Colonic mucosa (tissue), 4 donors: Measurements from ENCODE around the gene TINCR. TPM values are rescaled to one million over a fixed set of nuclear protein-coding genes. Genes with fewer than 3 reads are reported as not detected.

Source experiments
- DNase-seq: peaks from one replicate; pipeline ENCODE4 v3.0.0-alpha.2; 2020
- H3K27ac ChIP-seq: fragments of 200-600 bp; one replicate; pipeline ENCODE4 v1.8.0; 2021
- H3K27me3 ChIP-seq: fragments of 200-600 bp; one replicate; pipeline ENCODE4 v1.8.0; 2021
- H3K36me3 ChIP-seq: fragments of 200-600 bp; one replicate; pipeline ENCODE4 v1.8.0; 2021
- H3K4me1 ChIP-seq: fragments of 200-600 bp; one replicate; pipeline ENCODE4 v1.8.0; 2021; ENCODE audit warnings: mild to moderate bottlenecking
- H3K4me3 ChIP-seq: fragments of 200-600 bp; one replicate; pipeline ENCODE4 v1.8.0; 2021
- H3K9ac ChIP-seq, 2 donors: one replicate each; pipeline ENCODE4 v1.7.0; 2013; ENCODE audit warnings: control low read depth in 2 of 2, low read depth in 2 of 2, low read length in 2 of 2
- H3K9me3 ChIP-seq: fragments of 200-600 bp; one replicate; pipeline ENCODE4 v1.8.0; 2021
- intact Hi-C: fragments of 100-400 bp; cut with DNase I; formaldehyde crosslinking; loops from one replicate; pipeline ENCODE4 v1.14.1; 2022
- total RNA-seq, 2 donors: library from RNA; stranded (reverse); fragmentation: NEBNext Ultra II Directional in 1 of 2; extraction: Animal tissue kit (Norgen Biotek cat#: 25700) in 1 of 2; gene quantifications; one replicate each; pipeline ENCODE4 v1.2.1, GENCODE V29; 2021
- TF ChIP-seq, protein P1 (sequence below): fragments of 200-600 bp; IDR thresholded peaks from one replicate; pipeline ENCODE4 v1.8.0; 2022; ENCODE audit warnings: antibody characterized with exemption, mild to moderate bottlenecking
- donor health status: healthy.
- donor health status: DM: no; HTN: no; CAD: no.
- donor health status: DM: no; HTN: no; CAD: no.

TINCR gene
- total RNA-seq, 2 donors from 2014 or later = 2.2 to 4.4 TPM

DNA sequence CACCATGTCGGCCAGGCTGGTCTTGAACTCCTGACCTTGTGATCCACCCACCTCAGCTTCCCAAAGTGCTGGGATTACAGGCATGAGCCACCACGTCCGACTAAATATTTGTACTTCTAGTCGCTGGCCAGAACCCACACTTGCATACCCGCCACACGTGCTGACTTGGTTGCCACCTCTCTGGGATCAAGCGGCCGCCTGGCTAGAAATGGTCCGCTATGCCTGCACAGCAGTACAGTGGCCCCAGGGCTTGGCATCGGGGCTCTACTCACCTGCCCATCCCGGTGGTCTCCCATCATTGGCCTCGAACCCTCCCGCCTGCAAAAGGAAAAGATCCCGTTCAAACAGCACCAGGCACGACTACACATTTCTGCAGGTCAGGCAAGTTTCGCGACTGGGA is 23.7 kb upstream of the TINCR start:
- H3K27me3 ChIP-seq = no peaks in the 10 kb centered on the region
- H3K9me3 ChIP-seq = no peaks in the 10 kb centered on the region
- no peak overlapping the region for H3K27ac ChIP-seq
- no peak for DNase-seq
- H3K4me3 ChIP-seq = no peak overlapping the region
- TF ChIP-seq, protein P1, sequence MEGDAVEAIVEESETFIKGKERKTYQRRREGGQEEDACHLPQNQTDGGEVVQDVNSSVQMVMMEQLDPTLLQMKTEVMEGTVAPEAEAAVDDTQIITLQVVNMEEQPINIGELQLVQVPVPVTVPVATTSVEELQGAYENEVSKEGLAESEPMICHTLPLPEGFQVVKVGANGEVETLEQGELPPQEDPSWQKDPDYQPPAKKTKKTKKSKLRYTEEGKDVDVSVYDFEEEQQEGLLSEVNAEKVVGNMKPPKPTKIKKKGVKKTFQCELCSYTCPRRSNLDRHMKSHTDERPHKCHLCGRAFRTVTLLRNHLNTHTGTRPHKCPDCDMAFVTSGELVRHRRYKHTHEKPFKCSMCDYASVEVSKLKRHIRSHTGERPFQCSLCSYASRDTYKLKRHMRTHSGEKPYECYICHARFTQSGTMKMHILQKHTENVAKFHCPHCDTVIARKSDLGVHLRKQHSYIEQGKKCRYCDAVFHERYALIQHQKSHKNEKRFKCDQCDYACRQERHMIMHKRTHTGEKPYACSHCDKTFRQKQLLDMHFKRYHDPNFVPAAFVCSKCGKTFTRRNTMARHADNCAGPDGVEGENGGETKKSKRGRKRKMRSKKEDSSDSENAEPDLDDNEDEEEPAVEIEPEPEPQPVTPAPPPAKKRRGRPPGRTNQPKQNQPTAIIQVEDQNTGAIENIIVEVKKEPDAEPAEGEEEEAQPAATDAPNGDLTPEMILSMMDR = no peak
- no peak overlapping the region for H3K9ac ChIP-seq
- no peaks in the 10 kb centered on the region for H3K4me1 ChIP-seq
- H3K36me3 ChIP-seq = peaks cover 27% of the 10 kb centered on the region
- intact Hi-C loops = no loop called here

DNA sequence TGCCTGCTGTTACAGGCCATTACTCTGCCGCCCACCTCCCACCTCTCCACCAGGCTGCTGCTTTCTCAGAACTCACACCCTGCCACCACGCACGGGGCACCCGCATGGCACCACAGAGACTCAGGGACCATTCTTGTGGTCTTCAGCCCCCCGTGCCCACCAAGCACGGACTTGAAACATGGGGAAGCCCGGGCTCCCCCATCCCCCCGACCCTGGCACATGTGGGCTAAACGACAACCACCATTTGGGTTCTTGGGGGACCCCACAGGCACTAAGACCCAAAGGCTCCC is 23.1 kb upstream of the TINCR start:
- H3K9ac ChIP-seq = no peak overlapping the region
- H3K4me1 ChIP-seq = no peaks in the 10 kb centered on the region
- no peaks in the 10 kb centered on the region for H3K9me3 ChIP-seq
- peaks cover 24% of the 10 kb centered on the region for H3K36me3 ChIP-seq
- TF ChIP-seq, protein P1 = no peak
- no peak overlapping the region for H3K4me3 ChIP-seq
- H3K27me3 ChIP-seq = no peaks in the 10 kb centered on the region
- no peak overlapping the region for H3K27ac ChIP-seq
- no peak for DNase-seq
- intact Hi-C loops = no loop called here

DNA sequence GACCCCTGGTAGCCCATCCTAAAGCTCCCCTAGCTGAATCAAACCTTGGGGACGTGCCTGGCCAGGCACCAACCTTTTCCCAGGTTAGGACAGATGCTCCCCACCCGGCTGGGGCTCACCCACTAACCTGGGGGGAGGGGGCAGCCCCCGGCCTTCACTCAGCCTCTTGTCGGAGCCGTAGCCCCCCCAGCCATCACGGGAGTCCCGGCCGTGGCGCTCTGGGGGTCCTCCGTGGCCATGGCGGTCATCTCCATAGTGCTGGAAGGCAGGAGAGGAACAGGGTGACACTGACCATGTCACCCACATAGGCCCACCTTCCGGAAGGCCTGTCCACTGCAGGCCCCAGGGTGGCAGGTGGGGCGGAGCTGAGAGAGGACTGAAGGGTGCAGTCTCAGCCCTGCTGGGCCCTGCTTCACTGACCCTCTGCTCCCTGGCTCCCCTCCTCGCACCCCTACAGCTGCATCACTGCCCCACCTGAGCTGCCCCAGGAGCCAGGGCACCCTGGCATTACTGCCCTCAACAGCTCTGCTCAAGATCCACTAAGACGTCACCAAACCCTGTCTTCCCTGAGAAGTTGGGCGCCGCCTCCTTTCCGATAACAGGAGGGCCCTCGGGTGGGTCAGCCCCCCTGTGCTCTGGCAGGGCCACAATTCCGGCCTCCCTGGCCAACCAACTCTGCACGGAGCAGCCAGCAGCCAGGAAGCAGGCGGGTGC is 22.6 kb upstream of the TINCR start:
- TF ChIP-seq, protein P1 = no peak
- Histone ChIP-seq H3K27ac (no peak overlapping the region), H3K9ac (no peak overlapping the region), H3K9me3 (no peaks in the 10 kb centered on the region), H3K4me1 (no peaks in the 10 kb centered on the region), H3K27me3 (no peaks in the 10 kb centered on the region), H3K36me3 (peaks cover 19% of the 10 kb centered on the region), H3K4me3 (no peak overlapping the region)
- no peak for DNase-seq
- intact Hi-C loops = no loop called here

DNA sequence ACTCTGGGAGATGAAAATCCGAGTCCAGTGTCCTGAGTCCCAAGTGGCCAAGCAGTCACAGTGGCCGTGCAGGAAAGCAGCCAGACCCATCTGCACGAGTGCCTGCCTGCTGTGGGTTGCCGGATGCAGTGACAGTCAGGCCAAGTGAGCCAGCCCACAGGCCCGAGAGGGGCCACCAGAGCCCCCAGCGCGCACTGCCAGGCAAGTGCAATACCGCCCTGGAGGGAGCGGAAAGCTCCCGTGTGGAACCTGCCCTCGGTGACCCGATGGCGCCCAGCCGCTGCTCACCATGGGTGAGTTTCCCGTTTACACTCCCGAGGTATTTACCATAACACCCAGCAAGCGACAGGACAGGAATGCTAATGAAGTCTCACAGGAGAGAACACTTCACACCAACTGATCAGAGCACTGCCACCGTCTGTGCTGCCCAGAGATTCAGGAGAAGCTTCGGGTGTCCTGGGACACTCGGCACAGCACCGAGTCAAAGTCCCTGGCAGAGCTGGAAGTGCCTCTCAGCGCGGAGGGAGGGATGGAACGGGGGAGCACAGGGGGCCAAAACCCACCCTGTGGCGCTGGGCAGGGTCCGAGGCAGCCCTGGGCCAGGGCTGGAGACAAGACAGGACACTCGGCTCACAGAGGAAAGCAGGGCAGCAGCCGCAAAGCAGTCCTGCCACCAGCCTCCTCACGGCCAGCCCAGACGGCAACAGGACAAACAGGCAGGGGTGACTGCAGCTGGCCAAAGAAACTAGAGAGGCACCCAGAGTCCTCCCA is 21.3 kb upstream of the TINCR start:
- intact Hi-C loops = no loop called here
- H3K27me3 ChIP-seq = no peaks in the 10 kb centered on the region
- no peak for DNase-seq

DNA sequence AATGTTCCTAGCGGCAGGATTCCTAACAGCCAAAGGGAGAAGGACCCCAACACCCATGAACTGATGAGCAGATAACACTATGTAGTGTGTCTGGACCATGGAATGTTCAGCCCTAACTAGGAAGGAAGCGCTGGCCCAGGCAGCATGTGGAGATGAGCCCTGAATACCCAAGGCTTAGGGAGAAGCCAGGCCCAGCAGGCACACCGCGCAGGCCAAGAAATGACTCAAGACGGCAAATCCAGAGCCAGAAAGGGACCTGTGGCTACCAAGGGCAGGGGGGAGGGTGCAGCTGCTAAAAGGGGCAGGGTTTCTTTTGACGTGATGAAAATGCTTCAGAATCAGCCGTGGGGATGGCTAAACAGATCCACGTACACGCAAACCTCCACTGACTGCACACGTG is 20.7 kb upstream of the TINCR start:
- Histone ChIP-seq H3K36me3 (peaks cover 19% of the 10 kb centered on the region), H3K4me1 (no peaks in the 10 kb centered on the region), H3K9me3 (no peaks in the 10 kb centered on the region), H3K4me3 (no peak overlapping the region), H3K27me3 (no peaks in the 10 kb centered on the region), H3K9ac (no peak overlapping the region), H3K27ac (no peak overlapping the region)
- TF ChIP-seq, protein P1 = no peak
- intact Hi-C loops = no loop called here
- DNase-seq = no peak

More for the DNA sequence above, 21.3 kb upstream of the TINCR start:
- H3K4me3 ChIP-seq = no peak overlapping the region
- no peak overlapping the region for H3K9ac ChIP-seq
- H3K27ac ChIP-seq = no peak overlapping the region
- TF ChIP-seq, protein P1 = no peak
- peaks cover 19% of the 10 kb centered on the region for H3K36me3 ChIP-seq
- H3K4me1 ChIP-seq = no peaks in the 10 kb centered on the region
- H3K9me3 ChIP-seq = no peaks in the 10 kb centered on the region
